GM18858 (cell line): ENCODE results near the gene INSIG2.

Experiments used
- ATAC-seq: cut with Tn5 transposase; IDR thresholded peaks from one replicate; pipeline ENCODE4 v1.9.1; 2021; ENCODE audit not compliant: unreplicated experiment

INSIG2 gene

DNA sequence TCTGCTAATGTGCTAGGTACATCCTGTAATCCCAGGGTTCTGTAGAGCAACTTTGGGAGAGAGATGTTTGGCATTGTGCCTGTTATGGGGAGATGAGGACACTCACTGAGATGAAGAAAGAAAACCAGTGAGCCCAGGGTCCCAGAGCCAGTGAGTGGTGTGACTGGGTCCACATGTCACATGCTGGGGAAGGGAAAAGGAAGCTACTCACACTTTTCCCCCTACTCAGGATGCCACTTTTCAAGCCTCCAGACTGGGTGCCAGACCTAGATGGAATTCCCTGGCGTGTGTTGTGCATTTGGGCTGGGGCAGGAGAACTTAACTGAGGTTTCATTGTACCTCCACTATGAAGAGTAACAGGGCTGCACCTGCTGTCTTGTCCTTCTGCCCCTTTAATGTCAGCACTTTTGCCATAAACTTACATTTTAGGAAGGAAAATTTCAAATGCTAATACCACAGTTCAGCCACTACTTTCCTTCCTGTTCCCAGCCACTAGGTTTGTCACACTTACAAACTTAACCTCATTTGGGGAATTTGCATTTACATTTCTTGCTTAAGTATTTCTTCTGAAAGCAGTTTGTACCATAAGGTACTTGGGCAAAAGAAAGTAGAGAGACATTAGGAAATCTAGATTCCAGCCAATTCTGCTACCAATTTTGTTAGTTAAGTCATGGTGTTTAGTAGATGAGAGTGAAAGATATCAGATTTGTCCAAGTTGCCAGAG, 10.2 kb downstream of the INSIG2 start:
- ATAC-seq: no peak

GRCh38 chr2:118102433-118103082, 14.3 kb downstream of the INSIG2 start:
- no peak for ATAC-seq

DNA sequence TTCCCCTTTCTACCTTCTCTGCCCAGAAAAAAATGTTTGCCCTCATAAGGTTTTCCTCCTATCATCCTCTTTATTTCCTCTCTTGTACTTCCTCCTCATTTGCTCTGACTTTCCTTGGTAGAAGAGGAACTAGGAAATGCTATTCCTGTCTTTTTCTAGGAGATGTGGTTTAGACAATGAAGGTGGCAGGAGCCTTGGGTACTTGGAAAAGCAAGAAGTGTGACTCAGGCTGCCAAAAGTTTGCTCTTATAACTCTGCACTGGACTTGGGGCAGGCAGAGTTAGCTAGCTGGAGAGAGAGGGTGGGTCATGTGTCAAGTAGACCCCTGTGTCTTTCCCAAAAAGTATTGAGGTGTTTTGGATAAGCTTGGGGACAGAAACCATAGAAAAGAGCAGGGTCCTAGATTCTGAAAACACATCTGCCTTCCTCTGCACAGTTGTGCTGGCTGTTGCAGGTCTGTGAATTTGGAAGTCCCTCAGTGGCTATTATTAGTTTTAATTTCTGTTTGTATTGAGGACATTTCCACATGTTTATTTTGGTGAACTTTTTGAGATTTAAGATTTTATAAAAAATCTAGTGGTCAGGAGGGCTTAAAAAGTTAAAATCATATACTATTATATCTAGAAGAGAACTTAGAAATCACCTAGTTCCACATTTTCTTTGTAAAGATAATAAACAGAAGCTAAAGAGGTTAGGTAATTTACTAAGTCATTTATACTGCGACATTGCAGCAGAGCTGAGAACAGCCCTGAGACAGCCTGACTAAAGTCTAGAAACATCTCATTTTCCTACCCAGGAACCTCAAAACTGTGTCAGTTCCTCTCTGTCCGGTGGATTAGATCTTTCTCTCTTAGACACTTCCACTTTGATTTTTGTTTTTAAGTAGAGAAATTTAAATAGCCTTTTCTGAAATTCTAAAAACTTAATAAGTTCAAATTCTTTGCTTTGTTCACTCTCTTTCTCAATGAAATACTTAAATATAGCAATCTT, 16.0 kb downstream of the INSIG2 start:
- ATAC-seq: peak; percentile 96

GRCh38 chr2:118105497-118105896, 17.2 kb downstream of the INSIG2 start:
- ATAC-seq: no peak

- no peak for ATAC-seq
Observed at GRCh38 chr2:118106926-118107325, 18.7 kb downstream of the INSIG2 start.

- no peak for ATAC-seq
Observed at GRCh38 chr2:118110310-118110709, 22.0 kb downstream of the INSIG2 start.

DNA sequence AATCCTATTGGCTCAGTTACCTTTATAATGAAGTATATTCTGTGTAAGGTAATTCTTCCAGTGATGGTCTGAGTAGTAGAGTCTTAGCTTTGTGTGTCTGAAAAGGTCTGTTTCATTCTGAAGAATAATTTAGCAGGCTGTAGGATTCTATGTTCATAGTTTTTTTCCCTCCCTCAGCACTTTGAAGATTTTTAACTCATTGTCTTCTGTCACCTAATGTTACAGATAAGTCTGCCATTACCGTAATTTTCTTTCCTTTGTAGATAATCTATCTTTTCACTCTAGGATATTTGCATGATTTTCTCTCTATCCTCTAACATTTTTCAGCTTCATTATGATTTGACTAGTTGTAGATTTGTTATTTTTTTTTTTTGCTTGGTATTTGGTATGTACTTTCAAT, 22.7 kb downstream of the INSIG2 start:
- no peak for ATAC-seq

DNA sequence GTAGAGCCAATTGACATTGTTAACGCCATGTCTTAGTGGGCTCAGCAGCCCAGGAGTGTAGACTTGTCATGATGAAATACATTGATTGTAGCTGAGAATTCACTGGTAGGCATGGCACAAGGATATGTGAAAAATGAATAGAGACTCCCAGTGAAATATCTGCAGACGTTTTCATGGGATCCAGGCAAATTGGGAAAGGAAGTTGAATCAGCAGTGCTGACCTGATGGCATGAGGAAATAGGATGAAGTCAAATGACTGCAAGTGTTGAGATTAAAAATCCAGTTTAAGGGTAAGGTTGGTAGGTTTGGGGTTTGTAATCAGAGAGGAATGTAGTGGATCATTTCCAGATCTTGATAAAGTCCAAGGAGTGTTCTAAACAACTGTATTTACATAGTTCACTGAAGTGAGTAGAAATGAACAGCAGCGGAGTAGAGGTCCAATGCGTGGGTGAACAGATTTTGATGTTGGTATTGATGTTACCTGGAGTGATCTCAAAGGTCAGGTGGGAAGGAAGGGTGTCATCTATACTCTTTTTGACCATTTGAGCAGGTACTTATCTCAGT, 24.6 kb downstream of the INSIG2 start:
- ATAC-seq: no peak

GRCh38 chr2:118114863-118115262, 26.6 kb downstream of the INSIG2 start:
- no peak for ATAC-seq

- ATAC-seq: no peak
Observed at GRCh38 chr2:118115761-118116160, 27.5 kb downstream of the INSIG2 start.

DNA sequence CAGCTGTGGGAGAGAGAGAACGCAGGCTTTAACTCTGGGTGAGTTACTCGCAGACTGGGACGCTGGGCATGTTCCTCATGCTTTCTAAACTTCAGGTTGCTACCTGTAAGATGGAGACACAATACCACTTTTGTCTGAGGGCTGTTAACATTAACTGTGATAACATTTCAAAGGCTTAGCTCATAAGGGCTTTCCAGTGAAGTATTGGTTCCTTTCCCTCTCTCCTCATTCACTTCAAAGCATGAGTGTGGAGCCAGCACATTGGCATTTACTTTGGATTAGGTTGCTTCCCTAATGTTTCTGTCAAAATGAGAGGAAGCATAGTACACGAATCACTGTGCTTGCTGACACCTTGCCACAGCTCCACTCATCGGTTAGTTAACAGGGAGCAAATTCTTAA, 30.2 kb downstream of the INSIG2 start:
- no peak for ATAC-seq

DNA sequence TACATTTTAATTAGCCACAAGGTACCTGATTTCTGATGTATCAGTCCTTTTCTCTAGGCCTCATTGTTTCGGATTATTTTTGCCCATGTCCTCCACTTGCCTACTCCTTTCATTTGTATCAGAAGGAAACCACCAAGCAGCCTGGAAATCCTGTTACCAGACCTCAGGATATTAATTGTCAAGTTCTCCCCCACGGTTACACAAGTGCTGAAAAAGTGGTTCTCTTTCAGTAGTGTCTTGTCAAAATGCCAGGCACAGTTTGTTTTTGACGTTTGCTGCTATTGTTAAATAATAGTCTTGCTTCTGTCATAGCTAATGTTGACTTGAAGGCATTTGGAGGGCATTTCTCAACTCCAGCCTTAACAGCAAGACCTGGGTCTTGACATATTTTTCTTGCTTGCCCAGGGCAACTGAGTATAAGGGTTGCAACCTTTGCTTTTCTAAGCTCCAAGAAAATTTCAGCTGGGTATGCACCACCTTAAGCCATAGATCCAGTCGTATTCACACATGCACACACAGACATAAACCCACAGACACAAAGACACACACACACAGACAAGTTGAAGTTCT, 31.0 kb downstream of the INSIG2 start:
- ATAC-seq: no peak

DNA sequence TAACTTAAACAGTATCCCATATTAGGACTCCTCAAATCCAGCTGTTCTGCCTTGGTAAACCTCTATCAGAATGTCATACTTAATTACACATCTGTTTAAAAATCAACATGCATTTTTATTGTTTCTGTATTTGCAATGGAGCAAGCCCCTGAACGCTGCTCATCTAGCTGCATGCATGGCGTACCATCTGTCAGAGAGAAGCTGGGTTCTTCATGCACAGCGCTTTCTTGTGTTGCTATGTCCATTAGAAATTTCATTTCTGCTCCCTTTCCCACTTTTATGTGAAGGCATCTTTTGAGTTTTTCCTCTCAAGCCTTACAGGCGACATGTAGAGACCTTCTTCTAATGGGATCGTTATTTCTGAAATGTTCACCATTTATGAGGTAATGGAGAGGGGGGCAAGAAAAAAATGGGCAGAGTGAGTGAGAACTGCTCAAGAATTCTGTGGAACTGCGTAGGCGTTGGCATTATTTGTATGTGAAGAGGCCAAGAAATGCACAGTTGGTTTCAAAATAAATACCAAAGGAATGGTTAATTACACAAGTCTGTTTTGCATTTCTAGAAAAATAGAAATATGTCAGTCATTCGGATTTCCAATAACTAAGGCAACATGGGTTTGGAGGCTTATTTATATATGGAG, 31.6 kb downstream of the INSIG2 start:
- ATAC-seq: no peak

DNA sequence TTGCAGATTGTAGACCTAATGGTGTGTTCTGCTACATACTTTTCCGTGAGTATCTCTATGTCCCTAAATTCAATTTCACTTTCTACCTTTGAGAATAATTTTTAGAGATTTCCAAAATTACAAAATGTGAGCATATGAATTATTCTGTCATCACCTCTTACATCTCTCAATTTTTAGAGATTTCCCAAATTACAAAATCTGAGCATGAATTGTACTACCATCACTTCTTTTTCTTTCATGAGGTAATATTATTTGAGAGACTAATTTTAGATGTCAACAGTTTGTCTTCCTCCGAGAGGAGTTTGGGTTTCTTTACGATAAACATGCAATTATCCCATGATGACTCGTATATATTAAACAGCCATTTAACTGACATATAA, 32.1 kb downstream of the INSIG2 start:
- no peak for ATAC-seq

GRCh38 chr2:118121101-118121500, 32.8 kb downstream of the INSIG2 start:
- no peak for ATAC-seq

GRCh38 chr2:118121986-118122524, 33.8 kb downstream of the INSIG2 start:
- ATAC-seq: no peak

DNA sequence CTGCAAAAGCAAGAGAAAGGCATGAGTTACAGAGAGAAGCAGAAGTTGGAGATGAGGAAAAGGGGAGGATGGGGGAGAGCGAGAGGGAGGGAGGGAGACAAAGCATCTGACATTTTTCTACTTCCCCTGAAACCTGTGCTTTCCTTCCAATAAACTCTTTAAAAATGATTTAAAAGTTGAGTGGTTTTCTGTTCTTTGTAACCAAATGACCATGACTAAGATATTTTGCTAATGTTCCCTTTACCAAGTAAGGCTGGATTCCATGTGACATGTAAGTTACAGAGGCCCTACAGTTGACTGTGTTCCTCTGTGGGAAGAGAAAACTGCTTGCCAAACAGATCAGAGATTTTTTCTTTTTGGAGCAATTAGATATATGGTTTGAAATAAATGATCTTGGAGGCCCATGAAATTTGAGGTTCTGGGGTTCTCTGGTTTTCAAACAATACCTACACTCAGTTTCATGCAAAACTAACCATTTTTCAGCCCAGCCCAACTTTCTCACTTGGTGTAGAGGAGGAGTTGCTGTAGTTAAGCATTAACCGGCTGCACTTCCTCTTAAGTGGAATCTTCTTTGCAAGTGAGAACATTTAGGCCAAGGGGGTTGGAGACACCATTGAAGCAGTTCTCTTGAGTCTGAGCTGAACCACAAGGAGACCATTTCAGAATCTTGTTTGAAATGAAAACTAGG, 34.5 kb downstream of the INSIG2 start:
- ATAC-seq: peak; percentile 89

DNA sequence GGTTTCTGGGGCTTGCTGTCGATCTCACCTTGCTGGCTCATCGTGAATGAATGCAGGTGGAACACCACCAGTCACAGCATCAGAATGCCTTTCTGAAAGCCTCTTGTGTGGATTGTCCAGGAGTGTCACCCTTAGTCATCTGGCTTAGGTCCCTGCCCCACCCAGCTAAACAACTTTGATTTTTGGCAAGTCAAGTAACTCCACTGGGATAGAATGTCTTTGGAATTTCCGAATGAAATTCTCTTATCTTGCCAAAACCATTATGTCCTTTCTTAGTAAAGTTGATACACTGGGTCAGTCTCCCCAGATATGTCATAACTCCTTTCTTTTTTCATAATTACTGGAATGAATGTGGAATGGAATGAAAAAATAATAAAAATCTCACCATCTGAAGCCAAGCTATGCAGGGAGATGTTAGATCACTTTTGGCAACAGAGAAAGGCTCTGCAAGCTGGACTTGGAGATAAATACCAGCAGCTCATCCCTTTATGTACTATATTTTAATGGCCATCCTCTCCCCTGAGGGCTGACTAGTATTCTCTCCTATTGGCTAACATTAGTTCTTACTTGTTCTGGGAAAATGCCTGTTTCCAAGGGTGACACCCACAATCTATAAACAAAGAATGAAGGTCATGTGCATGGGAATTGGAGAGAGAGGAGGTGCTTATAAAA, 35.4 kb downstream of the INSIG2 start:
- no peak for ATAC-seq

DNA sequence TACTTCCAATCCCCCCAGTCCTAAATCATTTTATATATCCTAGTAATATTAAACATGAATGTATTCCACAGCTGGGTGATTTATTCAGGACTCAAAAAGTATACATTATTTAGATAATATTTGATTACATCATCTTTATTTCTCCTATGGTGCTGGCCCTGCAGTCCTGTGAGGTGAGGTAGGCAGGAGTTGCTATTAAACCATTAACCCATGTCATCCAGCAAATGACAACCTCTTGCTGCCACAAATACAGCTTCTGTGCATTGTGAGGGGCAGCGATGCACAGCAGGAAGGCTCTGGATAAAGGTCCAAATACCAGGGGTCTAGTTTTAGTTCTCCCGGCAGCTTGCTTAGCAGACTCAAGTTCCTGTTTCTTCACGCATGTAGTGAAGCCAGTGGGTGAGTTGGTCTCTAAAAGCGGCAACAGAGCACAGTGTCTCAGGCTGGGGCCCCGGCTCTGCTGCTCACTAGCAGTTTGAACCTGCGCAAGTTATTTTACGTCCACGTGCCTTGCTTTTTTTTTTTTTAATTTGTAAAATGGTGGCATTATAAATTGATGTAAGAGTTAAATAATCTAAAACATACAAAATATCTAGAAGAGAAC, 36.1 kb downstream of the INSIG2 start:
- ATAC-seq: no peak
